GM18511 (cell line): ENCODE measurements around the gene CAVIN4.

Experiments
- ATAC-seq: cut with Tn5 transposase; IDR thresholded peaks from one replicate; pipeline ENCODE4 v1.9.1; 2021; ENCODE audit warnings: mild to moderate bottlenecking, moderate library complexity; ENCODE audit not compliant: unreplicated experiment

The CAVIN4 gene

DNA sequence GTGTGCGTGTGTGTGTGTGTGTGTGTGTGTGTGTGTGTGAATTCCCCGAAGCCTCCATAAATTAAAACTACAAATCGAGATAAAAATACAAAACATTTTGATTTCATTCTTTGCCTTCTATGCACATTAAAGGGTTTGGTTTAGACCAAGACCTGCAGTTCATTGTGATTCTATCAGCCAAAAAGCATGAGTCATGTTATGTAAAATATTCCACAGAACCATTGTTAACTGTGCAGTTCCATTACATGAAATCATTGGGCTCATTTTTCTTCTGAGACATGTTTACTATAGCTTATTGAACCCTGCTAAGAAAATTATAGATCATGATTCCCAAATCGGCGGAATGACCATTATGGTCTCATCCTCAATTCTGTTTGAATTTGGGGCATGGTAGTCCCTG lies 11.7 kb downstream of the CAVIN4 start:
- no peak for ATAC-seq

DNA sequence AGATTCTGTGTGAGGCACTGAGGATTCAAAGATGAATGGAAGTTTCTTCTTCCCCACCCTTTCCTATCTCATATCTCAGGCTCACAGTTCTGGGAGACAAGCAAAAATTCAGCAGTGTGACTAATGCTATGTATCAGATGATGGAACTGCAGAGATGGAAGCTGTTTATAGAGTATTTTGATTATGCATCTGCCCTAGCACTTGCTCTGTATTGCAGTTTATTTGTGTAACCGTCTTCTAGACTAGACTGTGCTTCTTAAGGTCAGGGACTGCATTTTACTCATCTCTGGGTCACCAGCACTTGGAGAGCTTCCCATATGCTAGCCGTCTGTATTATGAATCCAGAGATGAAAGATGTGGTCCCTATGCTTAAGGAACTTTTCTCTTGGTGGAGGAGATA lies 12.6 kb downstream of the CAVIN4 start:
- no peak for ATAC-seq

DNA sequence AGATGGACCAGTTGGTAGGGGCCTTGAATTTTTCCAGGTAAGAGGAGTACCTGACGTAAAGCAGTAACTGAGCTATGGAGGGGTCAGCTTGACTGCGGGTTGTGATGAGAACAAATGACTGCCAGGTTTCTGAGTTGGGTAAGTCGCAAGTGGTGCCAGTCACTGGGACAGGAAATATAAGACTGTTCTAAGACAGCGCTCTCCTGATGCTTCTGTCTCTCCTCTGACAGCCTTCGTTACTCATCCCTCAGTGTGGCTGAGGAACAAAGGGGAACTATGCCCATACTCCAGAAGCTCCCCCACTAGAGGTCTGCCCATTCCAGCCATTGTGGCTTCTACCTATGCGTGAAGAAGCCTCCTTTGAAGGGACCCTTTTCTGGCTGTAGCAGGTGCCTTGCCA lies 13.3 kb downstream of the CAVIN4 start:
- ATAC-seq: no peak

DNA sequence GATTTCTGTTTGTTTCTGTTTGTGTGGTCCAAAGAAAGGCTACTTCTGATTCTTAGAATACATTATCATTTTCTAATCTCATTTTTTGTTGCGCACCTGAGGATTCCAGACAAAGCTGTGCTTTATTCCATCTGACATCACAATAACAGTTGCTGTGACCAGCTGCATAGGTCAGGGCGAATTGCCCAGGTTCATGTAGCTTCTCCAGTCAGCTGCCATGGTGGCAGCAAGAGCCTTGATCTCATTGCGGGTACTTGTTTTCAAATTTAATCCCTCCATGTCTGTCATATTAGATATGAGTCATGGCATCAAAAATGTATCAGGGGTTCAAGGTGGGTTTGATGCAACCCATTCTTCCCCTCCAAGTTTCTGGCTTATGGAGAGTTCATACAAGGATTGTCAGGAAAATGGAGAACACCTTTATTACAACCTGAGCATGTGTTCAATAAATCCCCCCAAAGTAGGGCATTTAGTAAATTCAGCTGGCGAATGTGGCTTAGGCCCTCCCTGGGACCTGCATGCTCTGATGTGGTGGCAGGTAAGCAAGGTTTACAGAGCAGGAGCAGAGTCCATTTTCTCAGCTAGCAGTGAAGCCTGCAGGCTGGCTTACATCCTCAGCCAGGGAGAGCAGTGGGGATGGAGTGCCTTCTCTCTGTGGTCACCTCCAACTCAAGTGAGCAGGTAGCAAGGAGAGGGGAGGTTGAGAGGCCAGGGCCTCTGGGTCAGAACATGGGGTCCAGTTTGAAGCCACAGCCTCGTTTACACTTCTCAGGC lies 13.9 kb downstream of the CAVIN4 start:
- ATAC-seq: no peak

DNA sequence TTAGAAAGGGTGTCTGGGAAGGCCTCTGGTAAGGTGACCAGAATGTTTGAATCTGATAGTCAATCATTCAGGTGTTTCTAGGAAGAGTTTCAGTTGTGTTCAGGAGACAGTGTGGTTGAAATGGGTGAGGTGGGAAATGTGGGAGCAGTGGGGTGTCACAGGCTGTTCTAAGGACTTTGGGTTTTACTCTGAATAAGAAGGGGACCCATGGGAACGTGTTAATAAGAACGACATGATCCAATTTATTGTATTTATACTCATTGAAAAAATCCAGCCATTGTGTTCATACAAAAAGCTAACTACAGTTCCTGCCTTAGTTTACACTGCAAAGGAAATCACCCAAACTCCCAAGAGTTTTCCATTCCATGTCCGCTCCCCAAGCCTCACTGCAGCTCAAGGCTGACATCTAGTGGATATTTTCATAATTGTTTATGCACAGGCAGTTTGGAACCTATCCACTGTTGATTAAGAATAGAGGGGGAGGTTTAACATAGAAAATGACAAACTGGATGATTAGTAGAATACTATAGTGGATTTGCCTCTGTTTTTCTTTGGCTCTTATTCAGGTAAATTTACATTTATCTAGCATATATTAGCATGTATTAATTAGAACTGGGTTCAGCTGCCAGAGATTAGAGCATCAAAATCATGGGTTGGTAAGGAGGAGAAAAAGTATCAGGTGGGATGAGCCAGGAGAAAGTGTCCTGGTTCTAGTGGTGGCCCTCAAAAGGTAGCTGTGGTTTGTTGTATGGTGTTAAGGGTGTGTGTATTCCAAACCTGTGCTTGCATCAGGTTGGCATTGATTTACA lies 17.7 kb downstream of the CAVIN4 start:
- ATAC-seq: peak; percentile 44

DNA sequence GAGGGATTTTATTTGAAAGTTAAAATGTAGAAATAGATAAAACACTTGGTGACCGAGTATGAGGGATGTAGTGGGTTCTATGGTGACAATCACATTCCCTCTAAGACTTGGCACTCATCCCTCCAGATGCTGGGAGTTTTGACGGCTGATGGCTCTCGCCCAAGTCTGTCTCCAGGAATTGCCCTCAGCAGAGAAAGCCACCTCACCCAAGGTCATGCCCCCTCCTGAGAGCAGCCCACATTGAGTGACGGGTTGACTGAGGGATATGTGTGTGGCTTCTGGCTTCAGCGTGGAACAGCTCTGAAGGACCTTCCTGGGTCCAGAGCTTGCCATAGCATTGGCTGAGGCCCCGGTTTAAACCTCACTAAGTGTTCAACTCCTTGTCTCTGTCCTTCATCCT lies 19.4 kb downstream of the CAVIN4 start:
- ATAC-seq: no peak

DNA sequence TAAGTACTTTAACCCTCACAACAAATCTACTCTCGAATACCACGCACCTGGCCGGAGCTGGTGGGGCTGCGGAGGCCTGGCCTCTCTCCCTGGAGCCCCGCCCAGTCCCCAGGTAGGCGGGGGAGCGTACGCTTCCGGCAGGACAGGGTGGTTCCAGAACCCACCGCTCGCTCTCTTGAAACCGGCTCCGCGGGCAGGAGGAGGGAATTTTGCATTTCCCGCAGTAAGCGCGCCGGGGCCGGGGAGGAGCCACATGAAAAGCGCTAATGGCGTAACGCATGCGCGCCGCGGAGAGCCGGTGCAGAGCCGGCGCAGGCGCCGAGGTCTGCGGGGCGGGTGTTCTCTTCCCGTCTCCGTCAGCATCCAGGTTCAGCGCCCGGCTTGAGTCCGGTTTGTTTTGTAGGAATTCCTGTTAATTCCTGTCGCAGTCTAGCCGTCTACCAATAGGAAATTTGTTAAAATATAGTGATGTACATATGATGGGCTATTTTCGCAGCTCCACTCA lies 20.8 kb downstream of the CAVIN4 start:
- peak; percentile 84 for ATAC-seq

DNA sequence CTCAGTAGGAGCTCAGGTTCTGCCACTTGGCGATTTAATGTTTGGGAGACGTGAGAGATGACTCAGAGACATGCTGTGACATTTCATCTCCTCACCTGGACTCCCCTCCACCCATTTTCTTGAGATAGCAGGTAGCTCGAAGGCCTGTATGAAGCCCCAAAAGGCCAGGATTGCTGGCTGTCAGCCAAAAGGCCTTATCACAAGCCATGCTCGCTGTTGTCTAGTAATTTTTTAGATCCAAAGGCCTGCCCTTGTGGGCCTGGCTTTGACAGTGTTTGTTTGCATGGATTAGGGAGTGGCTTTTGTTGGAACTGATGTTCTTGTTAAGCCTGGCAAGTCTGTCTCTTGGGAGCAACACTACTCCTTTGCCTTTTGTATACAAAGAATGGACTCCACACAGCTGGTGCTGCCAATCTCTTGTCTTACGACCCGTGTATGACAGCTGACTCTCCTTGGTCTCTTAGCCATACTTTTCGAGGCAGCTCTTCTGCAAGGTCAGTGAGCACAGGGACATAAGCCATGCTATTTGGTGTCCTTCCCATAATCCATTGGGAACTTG lies 22.7 kb downstream of the CAVIN4 start:
- no peak for ATAC-seq

DNA sequence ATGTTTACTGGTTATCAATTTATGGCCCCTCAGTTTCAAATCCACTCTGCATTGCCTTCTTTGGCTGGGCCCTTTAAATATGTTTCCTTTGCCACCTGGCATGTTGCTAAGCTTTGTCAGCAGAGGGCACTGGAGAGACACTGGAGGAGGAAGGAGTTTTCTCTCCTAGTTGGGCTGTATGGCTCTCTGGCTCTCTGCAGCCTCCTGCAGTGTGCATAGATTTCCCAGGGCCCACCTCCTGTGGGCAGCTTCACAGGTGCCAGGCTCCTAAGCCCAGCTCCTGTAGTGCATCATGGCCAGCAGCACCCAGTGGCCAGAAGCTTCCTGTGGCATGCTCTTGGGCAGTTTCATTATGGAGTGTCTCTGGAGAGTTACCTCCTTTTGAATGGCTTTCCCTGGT lies 23.3 kb downstream of the CAVIN4 start:
- peak; percentile 61 for ATAC-seq

DNA sequence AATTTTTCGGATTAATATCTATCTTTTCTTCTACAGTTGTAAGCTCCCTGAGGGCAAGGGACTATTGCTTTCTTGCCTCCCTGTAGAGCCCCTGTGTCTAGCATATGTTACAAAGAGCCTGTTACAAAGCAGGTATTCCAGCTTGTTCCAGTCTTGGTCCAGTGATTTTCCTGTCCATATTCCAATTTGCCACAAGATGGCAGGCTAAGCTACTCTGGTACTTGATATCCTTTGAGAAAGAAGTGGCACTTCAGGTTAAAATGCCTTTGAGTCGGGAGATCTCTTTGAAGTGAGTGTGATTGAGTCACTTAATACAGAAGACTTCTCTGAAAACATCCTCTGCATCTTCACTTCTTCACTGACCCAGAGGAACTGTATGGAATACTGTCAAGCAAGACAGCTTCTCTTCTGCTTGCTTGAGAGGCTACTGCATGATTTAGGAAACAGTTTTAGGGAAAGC lies 24.5 kb downstream of the CAVIN4 start:
- no peak for ATAC-seq

DNA sequence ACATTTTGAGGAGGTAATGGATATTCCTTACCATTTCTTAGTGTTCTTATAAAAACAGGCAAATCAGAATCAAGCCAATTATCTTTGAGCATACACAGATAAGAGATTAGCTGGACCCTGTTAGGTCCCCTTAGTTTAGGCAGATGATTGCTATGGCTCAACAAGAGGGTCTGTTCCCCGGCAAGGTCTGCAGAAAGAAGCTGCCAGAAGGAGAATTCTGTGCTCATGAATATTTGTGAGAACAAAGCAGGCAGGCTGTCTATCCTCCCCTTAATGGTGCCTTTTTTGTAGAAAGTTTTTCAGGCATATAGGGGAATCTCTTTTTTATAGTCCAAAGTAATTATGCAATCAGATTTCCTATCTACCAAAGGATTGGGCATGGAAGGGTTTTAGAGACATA lies 27.5 kb downstream of the CAVIN4 start:
- no peak for ATAC-seq

DNA sequence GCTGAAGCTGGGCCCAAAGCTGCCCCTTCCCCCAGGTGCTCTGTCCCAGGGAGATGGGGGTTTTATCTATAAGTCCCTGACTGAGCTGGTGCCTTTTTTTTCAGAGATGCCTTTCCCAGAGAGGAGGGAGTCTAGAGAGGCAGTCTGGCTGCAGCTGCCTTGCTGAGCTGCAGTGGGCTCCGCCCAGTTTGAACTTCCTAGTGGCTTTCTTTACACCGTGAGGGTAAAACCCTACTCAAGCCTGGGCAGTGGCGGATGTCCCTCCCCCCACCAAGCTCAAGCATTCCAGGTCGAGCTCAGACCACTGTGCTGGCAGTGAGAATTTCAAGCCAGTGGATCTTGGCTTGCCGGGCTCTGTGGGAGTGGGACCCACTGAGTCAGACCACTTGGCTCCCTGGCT lies 41.3 kb downstream of the CAVIN4 start:
- ATAC-seq: peak; percentile 67

DNA sequence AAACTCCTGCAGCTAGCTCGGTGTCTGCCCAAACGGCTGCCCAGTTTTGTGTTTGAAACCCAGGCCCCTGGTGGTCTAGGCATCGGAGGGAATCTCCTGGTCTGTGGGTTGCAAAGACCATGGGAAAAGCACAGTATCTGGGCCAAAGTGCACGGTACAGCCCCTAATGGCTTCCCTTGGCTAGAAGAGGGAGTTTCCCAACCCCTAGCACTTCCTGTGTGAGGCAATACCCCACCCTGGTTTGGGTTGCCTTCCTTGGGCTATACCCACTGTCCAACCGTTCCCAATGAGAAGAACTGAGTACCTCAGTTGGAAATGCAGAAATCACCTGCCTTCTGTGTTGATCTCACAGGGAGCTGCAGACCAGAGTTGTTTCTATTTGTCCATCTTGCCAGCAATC lies 41.8 kb downstream of the CAVIN4 start:
- ATAC-seq: peak; percentile 75

DNA sequence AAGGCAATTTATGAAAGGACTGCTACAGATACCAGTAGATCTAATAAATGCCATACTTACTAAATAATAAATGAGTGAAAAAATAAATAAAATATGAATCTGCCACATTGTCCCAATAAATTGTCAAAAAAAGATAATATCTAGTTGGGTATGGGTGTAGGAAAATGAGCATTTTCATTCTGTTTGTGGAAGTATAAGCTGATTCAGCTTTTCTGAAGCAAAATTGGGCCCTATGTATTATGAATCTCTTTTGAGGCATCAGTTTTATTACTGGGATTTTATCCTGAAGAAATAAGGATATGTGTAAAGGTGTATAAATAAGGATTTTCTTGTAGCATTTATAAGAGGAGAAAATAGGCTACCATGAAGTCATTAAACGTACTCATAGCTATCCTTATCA lies 46.1 kb downstream of the CAVIN4 start:
- no peak for ATAC-seq

DNA sequence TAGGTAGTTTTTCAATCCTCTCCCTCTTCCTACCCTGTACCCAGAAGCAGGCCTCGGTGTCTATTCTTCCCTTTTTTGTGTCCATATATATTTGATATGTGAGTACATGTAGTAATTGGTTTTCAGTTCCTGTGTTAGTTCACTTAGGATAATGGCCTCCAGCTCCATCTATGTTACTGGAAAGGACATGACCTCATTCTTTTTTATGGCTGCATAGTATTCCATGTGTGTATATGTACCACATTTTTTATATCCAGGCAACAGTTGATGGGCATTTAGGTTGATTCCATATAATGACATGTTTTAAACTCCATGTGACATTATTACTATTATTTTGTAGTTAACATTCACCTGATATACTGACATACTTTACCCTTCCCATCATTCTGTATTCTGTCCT lies 49.1 kb downstream of the CAVIN4 start:
- no peak for ATAC-seq

DNA sequence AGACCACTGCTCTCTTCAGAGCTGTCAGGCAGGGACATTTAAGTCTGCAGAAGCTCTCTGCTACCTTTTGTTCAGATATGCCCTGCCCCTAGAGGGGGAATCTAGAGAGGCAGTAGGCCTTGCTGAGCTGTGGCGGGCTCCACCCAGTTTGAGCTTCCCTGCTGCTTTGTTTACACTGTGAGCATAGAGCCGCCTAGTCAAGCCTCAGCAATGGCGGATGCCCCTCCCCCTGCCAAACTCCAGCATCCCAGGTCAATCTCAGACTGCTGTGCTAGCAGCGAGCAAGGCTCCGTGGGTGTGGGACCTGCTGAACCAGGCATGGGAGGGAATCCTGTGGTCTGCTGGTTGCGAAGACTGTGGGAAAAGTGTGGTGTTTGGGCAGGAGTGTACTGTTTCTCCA lies 59.9 kb downstream of the CAVIN4 start:
- ATAC-seq: no peak
